Dendritic cell treated with granulocyte-macrophage colony-stimulating factor and Interleukin-4, amounts not matched to agents 40 ng/mL and 50 ng/mL, for 4 days (primary cell): ENCODE measurements around the gene PABPC3.

Experiments used
- H3K27ac Mint-ChIP-seq: one replicate; pipeline ENCODE4 v1.8.0; 2022; ENCODE audit warnings: mild to moderate bottlenecking, mixed read lengths
- H3K27me3 Mint-ChIP-seq: one replicate; pipeline ENCODE4 v1.8.0; 2022; ENCODE audit warnings: mild to moderate bottlenecking, mixed read lengths
- H3K36me3 Mint-ChIP-seq: one replicate; pipeline ENCODE4 v1.8.0; 2022; ENCODE audit warnings: low read depth, mixed read lengths
- H3K4me1 Mint-ChIP-seq: one replicate; pipeline ENCODE4 v1.8.0; 2022; ENCODE audit warnings: low read depth, mixed read lengths
- H3K4me3 Mint-ChIP-seq: one replicate; pipeline ENCODE4 v1.8.0; 2022; ENCODE audit warnings: mild to moderate bottlenecking, moderate library complexity, mixed read lengths
- H3K9me3 Mint-ChIP-seq: one replicate; pipeline ENCODE4 v1.8.0; 2022; ENCODE audit warnings: mixed read lengths
- intact Hi-C: fragments of 100-400 bp; cut with micrococcal nuclease; formaldehyde crosslinking; loops from one replicate; pipeline ENCODE4 v1.15.0; 2022

Gene PABPC3

GRCh38 chr13:25131881-25132420 is 36.0 kb downstream of the PABPC3 start:
- Mint-ChIP-seq H3K4me1 (no peaks in the 10 kb centered on the region), H3K4me3 (no peak overlapping the region), H3K27me3 (peaks cover 8% of the 10 kb centered on the region), H3K9me3 (no peaks in the 10 kb centered on the region), H3K36me3 (no peaks in the 10 kb centered on the region), H3K27ac (no peak overlapping the region)
- intact Hi-C loops: no loop called here

- Mint-ChIP-seq H3K36me3 (no peaks in the 10 kb centered on the region), H3K27me3 (peaks cover 16% of the 10 kb centered on the region), H3K4me3 (no peak overlapping the region), H3K9me3 (no peaks in the 10 kb centered on the region), H3K4me1 (no peaks in the 10 kb centered on the region), H3K27ac (no peak overlapping the region)
- intact Hi-C loops: no loop called here
Measured at GRCh38 chr13:25132751-25133390, 36.9 kb downstream of the PABPC3 start.

DNA sequence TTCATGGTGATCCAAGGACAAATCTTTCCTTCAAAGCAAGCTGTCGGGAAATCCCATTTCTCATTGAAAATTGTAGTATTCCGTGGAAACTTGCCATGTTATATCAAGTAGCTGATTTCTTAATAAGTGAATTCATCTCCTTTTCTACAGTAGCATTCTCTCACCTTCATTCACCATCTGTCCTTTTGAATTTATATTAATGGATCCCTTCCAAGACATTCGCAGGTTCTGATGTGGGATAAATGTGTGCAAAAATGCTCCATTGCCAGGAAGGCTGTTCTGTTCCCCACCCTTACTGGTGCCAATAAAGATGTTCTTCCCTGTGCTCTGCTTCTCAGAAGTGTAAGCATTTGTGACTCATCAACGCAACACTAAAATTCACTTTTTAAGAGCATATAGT is 40.0 kb downstream of the PABPC3 start:
- intact Hi-C loops: no loop called here
- no peak overlapping the region for H3K27ac Mint-ChIP-seq
- H3K9me3 Mint-ChIP-seq: no peaks in the 10 kb centered on the region
- H3K27me3 Mint-ChIP-seq: peaks cover 17% of the 10 kb centered on the region
- no peaks in the 10 kb centered on the region for H3K4me1 Mint-ChIP-seq
- no peaks in the 10 kb centered on the region for H3K36me3 Mint-ChIP-seq
- H3K4me3 Mint-ChIP-seq: no peak overlapping the region

DNA sequence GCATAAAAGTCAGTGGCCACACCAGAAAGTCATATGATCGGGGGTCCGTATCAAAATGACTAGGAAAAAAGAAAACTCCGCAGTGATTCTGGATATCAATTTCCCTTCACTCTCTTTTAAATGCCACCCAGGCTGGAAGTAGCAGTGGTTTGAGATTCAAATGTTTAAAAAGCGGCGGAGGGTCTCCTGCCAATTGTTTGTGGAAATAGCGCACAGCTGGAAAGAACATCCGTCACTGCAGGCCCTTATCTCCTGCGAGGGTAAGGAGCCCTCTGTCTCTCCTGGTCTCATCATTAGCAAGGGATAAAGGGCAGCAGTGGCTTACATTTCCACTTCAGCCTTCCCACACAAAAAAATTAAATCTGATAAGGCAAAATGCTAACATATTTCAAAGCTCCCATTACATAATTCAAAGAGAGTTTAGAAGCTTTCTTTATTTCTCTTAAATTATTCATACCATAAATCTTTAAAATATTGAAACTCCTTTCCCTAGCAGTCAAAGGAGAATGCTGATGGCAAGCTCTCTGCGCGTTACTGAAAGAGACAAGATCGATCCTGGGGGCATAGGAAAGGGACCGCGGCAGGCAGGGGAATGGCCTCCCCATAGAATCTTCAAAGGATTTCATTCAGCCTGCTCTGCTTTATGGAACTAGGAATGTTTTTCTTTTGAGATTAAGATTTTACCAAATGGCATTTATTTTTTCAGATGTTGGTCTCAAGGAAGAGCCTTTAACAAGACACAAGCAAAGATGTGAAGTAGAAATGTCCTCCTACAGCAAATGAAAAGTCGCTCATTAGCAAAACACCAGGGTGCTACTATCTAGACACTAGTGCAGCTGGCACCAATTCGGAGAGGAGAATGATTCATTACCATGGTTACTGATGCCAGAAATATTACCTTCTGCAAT is 41.2 kb downstream of the PABPC3 start:
- H3K4me1 Mint-ChIP-seq: no peaks in the 10 kb centered on the region
- H3K27me3 Mint-ChIP-seq: peaks cover 17% of the 10 kb centered on the region
- no peak overlapping the region for H3K27ac Mint-ChIP-seq
- H3K9me3 Mint-ChIP-seq: no peaks in the 10 kb centered on the region
- H3K4me3 Mint-ChIP-seq: no peak overlapping the region
- intact Hi-C loops: no loop called here
- H3K36me3 Mint-ChIP-seq: no peaks in the 10 kb centered on the region

DNA sequence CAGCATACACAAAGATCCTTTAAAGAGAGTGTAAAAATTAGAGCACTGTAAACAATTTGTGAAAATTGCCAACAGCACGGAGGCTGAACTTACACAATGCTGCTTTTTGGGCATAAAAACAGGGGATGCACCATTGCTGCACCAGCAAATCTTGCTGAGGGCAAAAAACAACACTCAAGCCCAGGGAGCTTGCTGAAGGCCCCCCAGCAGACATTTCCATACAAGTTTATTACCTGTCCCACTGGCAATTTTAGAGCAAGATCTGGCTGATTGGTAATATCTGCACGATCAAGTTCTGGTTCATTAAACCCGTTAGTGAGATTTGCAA is 41.8 kb downstream of the PABPC3 start:
- Mint-ChIP-seq H3K4me3 (no peak overlapping the region), H3K9me3 (no peaks in the 10 kb centered on the region), H3K27me3 (peaks cover 17% of the 10 kb centered on the region), H3K4me1 (no peaks in the 10 kb centered on the region), H3K36me3 (no peaks in the 10 kb centered on the region), H3K27ac (no peak overlapping the region)
- intact Hi-C loops: no loop called here

GRCh38 chr13:25141042-25141441 is 45.1 kb downstream of the PABPC3 start:
- no peaks in the 10 kb centered on the region for H3K36me3 Mint-ChIP-seq
- H3K4me3 Mint-ChIP-seq: no peak overlapping the region
- peaks cover 13% of the 10 kb centered on the region for H3K27me3 Mint-ChIP-seq
- no peaks in the 10 kb centered on the region for H3K4me1 Mint-ChIP-seq
- H3K27ac Mint-ChIP-seq: no peak overlapping the region
- intact Hi-C loops: no loop called here
- no peaks in the 10 kb centered on the region for H3K9me3 Mint-ChIP-seq

GRCh38 chr13:25143706-25144105 is 47.8 kb downstream of the PABPC3 start:
- Mint-ChIP-seq H3K4me3 (no peak overlapping the region), H3K27me3 (no peaks in the 10 kb centered on the region), H3K27ac (no peak overlapping the region), H3K4me1 (no peaks in the 10 kb centered on the region), H3K9me3 (peaks cover 6% of the 10 kb centered on the region), H3K36me3 (no peaks in the 10 kb centered on the region)
- intact Hi-C loops: no loop called here

DNA sequence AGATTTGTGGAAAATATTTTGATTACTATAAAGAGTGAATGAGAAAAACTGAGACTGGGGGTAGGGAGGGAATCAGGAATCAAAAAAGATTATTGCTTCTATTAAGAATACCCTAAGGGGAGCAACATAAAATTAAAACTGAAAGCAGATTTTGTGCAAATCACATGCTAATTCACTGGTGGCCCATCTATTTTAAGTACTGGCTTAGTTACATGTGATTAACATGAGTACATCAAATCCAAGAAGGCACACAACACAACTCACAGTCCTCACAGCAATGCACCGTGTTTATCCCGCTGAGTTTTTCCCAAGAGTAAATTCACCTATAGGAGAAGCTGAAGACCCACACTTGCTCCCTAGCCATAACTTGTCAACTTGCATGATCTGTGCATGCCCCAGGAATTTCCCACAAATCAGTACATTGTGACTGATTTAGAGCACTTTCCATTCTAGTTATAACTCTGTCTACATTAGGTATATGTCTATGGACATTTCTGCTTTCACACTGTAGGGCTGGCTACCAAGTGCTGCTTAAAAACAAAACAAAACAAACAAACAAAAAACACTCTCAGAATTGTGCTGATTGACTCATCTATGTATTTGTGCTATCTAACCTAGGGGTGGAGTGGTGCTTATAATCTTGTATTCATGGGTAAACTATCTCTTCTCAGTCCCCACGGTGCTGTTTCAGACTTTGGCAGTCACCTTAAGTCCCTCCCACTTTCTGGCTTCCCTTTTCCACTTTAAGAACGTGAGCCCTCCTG is 51.9 kb downstream of the PABPC3 start:
- no peaks in the 10 kb centered on the region for H3K36me3 Mint-ChIP-seq
- peaks cover 13% of the 10 kb centered on the region for H3K27me3 Mint-ChIP-seq
- H3K4me3 Mint-ChIP-seq: no peak overlapping the region
- no peaks in the 10 kb centered on the region for H3K4me1 Mint-ChIP-seq
- H3K27ac Mint-ChIP-seq: no peak overlapping the region
- peaks cover 6% of the 10 kb centered on the region for H3K9me3 Mint-ChIP-seq
- intact Hi-C loops: no loop called here

- intact Hi-C loops: no loop called here
- Mint-ChIP-seq H3K9me3 (peaks cover 6% of the 10 kb centered on the region), H3K36me3 (no peaks in the 10 kb centered on the region), H3K4me3 (no peak overlapping the region), H3K4me1 (no peaks in the 10 kb centered on the region), H3K27me3 (peaks cover 15% of the 10 kb centered on the region), H3K27ac (no peak overlapping the region)
Measured at GRCh38 chr13:25148402-25148771, 52.5 kb downstream of the PABPC3 start.
